OCI-LY3 (cell line): ENCODE results near the gene LIMA1.

Experiments
- EZH2phosphoT487 ChIP-seq: fragments of 200-600 bp; shearing (Covaris generic); IDR thresholded peaks from 2 replicates; pipeline ENCODE4 v1.6.1; 2018; ENCODE audit warnings: antibody characterized with exemption, mixed run types, low read depth
- TF ChIP-seq, protein P1 (sequence below): fragments of 200-600, 300-600 bp; sonication (generic); IDR thresholded peaks from 2 replicates; pipeline ENCODE4 v1.5.1; 2014; ENCODE audit warnings: antibody characterized with exemption, low read length, low read depth

GRCh38 chr12:50297996-50298395 is 14.7 kb upstream of the LIMA1 start:
- TF ChIP-seq, protein P1, sequence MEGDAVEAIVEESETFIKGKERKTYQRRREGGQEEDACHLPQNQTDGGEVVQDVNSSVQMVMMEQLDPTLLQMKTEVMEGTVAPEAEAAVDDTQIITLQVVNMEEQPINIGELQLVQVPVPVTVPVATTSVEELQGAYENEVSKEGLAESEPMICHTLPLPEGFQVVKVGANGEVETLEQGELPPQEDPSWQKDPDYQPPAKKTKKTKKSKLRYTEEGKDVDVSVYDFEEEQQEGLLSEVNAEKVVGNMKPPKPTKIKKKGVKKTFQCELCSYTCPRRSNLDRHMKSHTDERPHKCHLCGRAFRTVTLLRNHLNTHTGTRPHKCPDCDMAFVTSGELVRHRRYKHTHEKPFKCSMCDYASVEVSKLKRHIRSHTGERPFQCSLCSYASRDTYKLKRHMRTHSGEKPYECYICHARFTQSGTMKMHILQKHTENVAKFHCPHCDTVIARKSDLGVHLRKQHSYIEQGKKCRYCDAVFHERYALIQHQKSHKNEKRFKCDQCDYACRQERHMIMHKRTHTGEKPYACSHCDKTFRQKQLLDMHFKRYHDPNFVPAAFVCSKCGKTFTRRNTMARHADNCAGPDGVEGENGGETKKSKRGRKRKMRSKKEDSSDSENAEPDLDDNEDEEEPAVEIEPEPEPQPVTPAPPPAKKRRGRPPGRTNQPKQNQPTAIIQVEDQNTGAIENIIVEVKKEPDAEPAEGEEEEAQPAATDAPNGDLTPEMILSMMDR: no peak
- TF ChIP-seq EZH2phosphoT487: no peak
